ENCODE data around the gene ANO10.
"Not testable (repeated sequence)": the region's sequence is repeated elsewhere in the genome, so short reads cannot be mapped to it uniquely, and the experiment has no call there.

ANO10 gene

DNA sequence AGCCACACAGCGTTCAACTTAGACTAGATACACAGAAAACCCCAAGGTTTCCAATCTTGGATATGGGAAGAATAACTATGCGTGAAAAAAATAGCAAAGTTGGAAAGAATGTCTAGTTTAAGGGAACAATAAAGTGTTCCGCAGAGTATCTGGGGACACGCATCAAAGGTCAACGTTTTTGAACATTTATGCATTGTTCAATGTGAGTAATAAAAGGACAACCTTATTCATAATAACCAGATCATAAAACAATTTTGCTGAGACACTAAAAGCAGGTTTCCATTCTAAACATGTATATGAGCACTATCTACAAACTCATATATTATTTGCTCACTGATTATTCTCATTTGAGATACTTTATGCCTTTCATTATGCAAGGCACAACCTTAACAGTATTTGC is 7.8 kb downstream of the ANO10 start:
- TF ChIP-seq, protein P1, sequence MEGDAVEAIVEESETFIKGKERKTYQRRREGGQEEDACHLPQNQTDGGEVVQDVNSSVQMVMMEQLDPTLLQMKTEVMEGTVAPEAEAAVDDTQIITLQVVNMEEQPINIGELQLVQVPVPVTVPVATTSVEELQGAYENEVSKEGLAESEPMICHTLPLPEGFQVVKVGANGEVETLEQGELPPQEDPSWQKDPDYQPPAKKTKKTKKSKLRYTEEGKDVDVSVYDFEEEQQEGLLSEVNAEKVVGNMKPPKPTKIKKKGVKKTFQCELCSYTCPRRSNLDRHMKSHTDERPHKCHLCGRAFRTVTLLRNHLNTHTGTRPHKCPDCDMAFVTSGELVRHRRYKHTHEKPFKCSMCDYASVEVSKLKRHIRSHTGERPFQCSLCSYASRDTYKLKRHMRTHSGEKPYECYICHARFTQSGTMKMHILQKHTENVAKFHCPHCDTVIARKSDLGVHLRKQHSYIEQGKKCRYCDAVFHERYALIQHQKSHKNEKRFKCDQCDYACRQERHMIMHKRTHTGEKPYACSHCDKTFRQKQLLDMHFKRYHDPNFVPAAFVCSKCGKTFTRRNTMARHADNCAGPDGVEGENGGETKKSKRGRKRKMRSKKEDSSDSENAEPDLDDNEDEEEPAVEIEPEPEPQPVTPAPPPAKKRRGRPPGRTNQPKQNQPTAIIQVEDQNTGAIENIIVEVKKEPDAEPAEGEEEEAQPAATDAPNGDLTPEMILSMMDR (IDR thresholded peaks at IDR 0.05): no peak
- intact Hi-C loops (cut with DNase I; ENCODE audit: low total_unique reads): no loop called here
- Histone ChIP-seq H3K27me3 (no peaks in the 10 kb centered on the region), H3K4me1 (peaks cover 0 to 12% (median 4%) of the 10 kb centered on the region in 4 donors), H3K27ac (no peak overlapping the region), H3K9me3 (no peaks in the 10 kb centered on the region), H3K36me3 (no peaks in the 10 kb centered on the region), H3K4me3 (no peak overlapping the region)
- no peak for DNase-seq

DNA sequence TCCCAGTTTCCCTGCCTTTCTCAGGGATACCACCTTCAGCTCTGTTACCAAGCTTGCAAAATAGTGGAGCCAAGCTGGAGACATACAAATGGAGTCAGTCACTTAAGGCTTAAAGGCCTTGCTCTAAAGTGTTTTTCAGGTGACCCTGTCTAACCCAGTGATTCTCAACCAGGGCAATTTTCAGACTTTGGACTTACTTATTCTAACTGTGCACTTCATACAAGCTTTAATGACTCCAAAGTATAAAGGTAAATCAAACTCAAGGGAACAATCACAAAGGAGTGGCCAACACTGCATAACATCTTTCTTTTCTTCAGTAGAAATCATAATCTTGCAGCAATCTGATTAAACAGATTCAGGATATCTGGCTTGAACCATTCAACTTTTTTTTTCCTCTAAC is 9.4 kb downstream of the ANO10 start:
- Histone ChIP-seq H3K4me3 (no peak overlapping the region), H3K4me1 (no peaks in the 10 kb centered on the region), H3K27me3 (no peaks in the 10 kb centered on the region), H3K36me3 (no peaks in the 10 kb centered on the region), H3K9me3 (no peaks in the 10 kb centered on the region), H3K27ac (no peak overlapping the region)
- TF ChIP-seq, protein P1 (IDR thresholded peaks at IDR 0.05): no peak
- no peak for DNase-seq
- intact Hi-C loops (cut with DNase I; ENCODE audit: low total_unique reads): no loop called here

- TF ChIP-seq, protein P1 (IDR thresholded peaks at IDR 0.05): no peak
- intact Hi-C loops (cut with DNase I; ENCODE audit: low total_unique reads): no loop called here
These were observed 12.4 kb downstream of the ANO10 start for GRCh38 chr3:43609406-43609805.

GRCh38 chr3:43608751-43609150 is 13.1 kb downstream of the ANO10 start:
- DNase-seq: no peak
- H3K36me3 ChIP-seq: peaks cover 0 to 3% (median 2%) of the 10 kb centered on the region in 3 donors
- H3K9me3 ChIP-seq: no peaks in the 10 kb centered on the region
- H3K27ac ChIP-seq: no peak overlapping the region
- TF ChIP-seq, protein P1 (IDR thresholded peaks at IDR 0.05): no peak
- H3K27me3 ChIP-seq: no peaks in the 10 kb centered on the region
- intact Hi-C loops (cut with DNase I; ENCODE audit: low total_unique reads): no loop called here
- no peaks in the 10 kb centered on the region for H3K4me1 ChIP-seq
- no peak overlapping the region for H3K4me3 ChIP-seq

More at GRCh38 chr3:43609406-43609805, 12.4 kb downstream of the ANO10 start:
- Histone ChIP-seq H3K4me1 (no peaks in the 10 kb centered on the region), H3K27me3 (no peaks in the 10 kb centered on the region), H3K9me3 (no peaks in the 10 kb centered on the region), H3K36me3 (no peaks in the 10 kb centered on the region), H3K27ac (no peak overlapping the region), H3K4me3 (no peak overlapping the region)
- DNase-seq: no peak

DNA sequence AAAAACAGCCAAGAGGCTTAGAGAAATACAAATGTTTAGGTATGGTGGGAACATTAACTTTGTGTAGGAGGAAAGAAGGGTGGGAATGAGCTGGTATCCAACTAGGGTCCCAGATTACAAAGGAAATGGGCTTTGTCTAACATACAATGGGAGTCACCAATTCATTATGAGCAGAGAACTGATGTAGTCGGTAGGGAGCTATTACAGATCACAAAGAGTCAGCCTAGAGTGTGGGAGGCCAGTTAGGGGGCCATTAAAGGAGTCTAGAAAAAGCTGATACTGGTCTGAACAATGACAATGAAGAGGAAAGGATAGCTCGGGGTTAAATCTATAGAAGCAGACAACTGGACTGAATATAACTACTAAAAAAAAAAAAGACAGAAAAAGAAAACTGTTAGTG is 15.5 kb downstream of the ANO10 start:
- Histone ChIP-seq H3K4me3 (no peak overlapping the region), H3K27me3 (no peaks in the 10 kb centered on the region), H3K27ac (no peak overlapping the region), H3K36me3 (peaks cover 0 to 16% (median 6%) of the 10 kb centered on the region in 3 donors), H3K9me3 (no peaks in the 10 kb centered on the region), H3K4me1 (no peaks in the 10 kb centered on the region)
- intact Hi-C loops (cut with DNase I; ENCODE audit: low total_unique reads): no loop called here
- DNase-seq: no peak
- TF ChIP-seq, protein P1 (IDR thresholded peaks at IDR 0.05): no peak

GRCh38 chr3:43599959-43600358 is 21.9 kb downstream of the ANO10 start:
- H3K27ac ChIP-seq; H3K27me3 ChIP-seq; intact Hi-C loops (cut with DNase I; ENCODE audit: low total_unique reads); H3K4me3 ChIP-seq; H3K9me3 ChIP-seq; DNase-seq; H3K4me1 ChIP-seq: not testable (repeated sequence)
- H3K36me3 ChIP-seq: peaks cover 11 to 23% (median 19%) of the 10 kb centered on the region in 3 donors
